VCaP (cell line): ENCODE measurements around the gene MFSD6.
A peak's percentile ranks its signal among the peaks of the same experiment; 100 is the strongest.

Source experiments
- H3K27ac ChIP-seq: fragments of 450-650 bp; 2 replicates; pipeline ENCODE4 v1.5.1; 2017
- CTCF ChIP-seq: fragments of 450-650 bp; conservative IDR thresholded peaks from 2 replicates; pipeline ENCODE4 v1.5.1; 2017; ENCODE audit warnings: mild to moderate bottlenecking, moderate library complexity

Gene MFSD6

GRCh38 chr2:190380962-190381412 is 27.2 kb upstream of the MFSD6 start:
- H3K27ac ChIP-seq: no peak overlapping the region
- TF ChIP-seq CTCF: no peak

GRCh38 chr2:190382851-190383250 is 25.3 kb upstream of the MFSD6 start:
- no peak overlapping the region for H3K27ac ChIP-seq
- TF ChIP-seq CTCF: peak; percentile 78

DNA sequence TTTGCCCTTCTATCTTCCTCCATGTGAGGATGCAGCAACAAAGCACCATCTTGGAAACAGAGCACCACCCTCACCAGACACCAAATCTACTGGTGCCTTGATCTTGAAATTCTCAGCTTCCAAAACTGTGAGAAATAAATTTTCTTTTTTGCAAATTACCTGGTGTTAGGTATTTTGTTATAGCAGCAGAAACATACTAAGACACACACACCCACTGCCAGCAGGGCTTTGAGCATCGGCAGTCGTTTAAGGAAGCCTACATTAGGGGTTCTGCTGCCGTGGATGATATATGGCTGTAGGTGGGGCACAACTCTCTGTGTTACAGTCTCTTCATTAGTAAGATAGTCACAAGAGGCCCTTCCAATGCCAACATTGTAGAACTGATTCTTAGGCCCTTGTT is 20.7 kb upstream of the MFSD6 start:
- H3K27ac ChIP-seq: no peak overlapping the region
- TF ChIP-seq CTCF: no peak

DNA sequence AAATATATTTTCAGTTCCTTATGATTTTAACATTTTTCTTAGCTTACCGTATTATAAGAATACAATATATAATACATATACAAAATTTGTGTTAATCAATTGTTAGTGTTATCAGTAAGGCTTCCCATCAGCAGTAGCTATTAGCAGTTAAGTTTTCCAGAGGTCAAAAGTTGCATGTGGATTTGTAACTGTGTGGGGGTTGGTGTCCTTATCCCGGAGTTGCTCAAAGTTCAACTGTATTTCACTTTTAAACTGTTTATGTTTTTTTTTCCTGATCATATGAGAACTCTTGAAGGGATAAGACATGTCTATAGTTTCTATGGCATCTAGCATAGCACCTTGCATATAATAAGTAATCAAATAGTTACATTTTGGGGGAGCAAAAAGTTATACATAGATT is 11.9 kb upstream of the MFSD6 start:
- TF ChIP-seq CTCF: no peak
- H3K27ac ChIP-seq: no peak overlapping the region

GRCh38 chr2:190402986-190403603 is 5.1 kb upstream of the MFSD6 start:
- TF ChIP-seq CTCF: no peak
- no peak overlapping the region for H3K27ac ChIP-seq

GRCh38 chr2:190404487-190404886 is 3.7 kb upstream of the MFSD6 start:
- no peak overlapping the region for H3K27ac ChIP-seq
- no peak for TF ChIP-seq CTCF

GRCh38 chr2:190405070-190405469 is 3.1 kb upstream of the MFSD6 start:
- TF ChIP-seq CTCF: no peak
- H3K27ac ChIP-seq: no peak overlapping the region

GRCh38 chr2:190405995-190406394 is 2.2 kb upstream of the MFSD6 start:
- no peak for TF ChIP-seq CTCF
- no peak overlapping the region for H3K27ac ChIP-seq
